ENCODE data around the gene BICRA.
"Not testable (repeated sequence)": the region's sequence is repeated elsewhere in the genome, so short reads cannot be mapped to it uniquely, and the experiment has no call there.

Gene BICRA
- total RNA-seq = 8.7 to 13.1 (median 9.4) reads per million in 4 experiments

DNA sequence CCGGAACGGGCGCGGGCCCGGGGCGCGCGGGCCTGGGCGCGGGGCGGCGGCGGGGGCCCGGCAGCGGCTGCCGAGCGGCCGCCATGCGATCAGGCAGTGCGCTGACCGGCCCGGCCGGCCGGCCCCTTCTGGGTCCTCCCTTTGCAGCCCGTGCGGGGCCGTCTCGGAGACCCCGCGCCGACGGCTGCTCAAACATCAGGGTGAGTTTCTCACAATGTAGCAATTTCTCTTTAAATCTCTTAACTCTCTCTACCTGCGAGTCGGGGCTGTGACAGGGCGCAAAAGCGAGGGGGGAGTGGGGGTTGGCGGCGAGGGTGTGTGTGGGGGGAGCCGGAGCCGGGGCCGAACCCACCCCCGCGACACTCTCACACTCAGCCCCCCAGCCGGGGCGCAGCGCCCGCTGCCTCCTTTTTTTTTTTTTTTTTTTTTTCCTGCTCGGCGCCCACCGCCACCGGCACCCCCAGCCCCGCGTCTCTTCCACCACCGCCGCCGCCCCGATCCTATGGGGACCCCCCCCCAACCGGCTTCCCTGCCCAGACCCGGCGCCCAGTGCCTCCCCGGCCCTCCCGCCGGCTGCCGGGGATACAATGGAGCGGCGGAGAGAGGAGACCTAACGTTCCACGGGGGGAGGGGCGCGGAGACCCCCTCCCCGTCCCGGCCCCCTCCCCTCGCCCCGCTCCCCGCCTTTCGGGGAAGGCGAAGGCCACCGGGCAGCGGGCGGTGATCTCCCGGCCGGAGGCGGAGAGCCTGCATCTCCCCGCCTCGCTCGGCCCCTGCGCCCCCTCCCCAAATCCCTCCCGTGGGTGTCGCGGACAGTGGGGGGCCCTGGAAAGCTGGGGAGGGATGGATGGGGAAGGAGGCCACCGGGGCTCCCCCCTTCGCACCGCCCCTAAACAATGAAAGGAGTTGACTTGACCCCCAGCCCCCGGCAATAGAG lies at the start of gene BICRA:
Gene BICRA, plus strand, starts transcription at position 166 of the 937 bp plus-strand sequence. CDS start 64,441 bp downstream, outside the sequence.
- peak; percentile 70 for DNase-seq

DNA sequence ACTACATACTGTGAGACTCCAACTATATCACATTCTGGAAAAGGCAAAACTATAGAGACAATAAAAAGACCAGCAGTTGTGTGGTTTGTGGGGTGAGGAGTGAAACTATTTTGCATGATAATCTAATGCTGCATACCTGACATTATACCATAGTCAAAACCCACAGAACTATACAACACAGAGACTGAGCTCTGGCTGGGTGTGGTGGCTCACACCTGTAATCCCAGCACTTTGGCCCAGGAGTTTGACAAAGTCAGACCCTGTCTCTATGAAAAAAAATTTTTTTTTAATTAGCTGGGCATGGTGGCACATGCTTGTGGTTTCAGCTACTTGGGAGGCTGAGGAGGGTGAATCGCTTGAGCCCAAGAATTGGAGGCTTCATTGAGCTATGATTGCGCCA lies 47.9 kb upstream of the BICRA start:
- DNase-seq = no peak

GRCh38 chr19:47561440-47562057 lies 47.4 kb upstream of the BICRA start:
- DNase-seq = no peak

DNA sequence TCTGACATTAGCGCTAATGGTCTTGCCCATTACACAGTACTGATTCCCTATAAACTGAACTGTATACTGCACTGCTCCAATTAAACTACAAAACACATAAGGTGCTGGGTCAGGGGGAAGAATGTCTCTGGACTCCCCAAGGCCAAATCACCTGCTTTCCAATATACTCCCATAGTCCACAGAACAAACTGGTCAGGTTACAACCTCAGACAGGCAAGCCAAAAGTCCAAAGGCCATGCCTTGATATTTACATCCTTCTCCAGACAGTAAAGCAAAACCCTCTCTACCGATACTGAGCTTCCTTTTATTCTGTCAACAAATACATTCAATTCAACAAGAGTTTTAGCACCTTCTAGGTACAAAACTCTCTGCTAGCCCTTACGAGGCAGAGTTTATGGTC lies 44.9 kb upstream of the BICRA start:
- DNase-seq = no peak

DNA sequence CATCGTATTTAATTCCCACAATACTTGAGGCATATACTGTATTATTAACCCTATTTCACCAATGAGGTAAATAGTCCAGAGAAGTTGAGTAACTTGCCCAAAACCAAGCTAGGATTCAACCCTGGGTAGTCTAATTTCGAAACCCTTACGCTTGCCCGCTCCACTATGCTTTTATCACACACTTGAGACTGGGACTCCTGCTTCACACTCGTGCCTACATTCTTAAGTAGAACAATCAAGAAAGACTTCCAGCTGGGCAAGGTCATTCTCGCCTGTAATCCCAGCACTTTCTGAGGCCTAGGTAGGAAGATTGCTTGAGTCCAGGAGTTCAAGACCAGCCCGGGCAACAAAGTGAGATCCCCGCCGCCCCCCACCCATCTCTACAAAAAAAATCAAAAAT lies 39.6 kb upstream of the BICRA start:
- DNase-seq = no peak

GRCh38 chr19:47572635-47573034 lies 36.3 kb upstream of the BICRA start:
- no peak for DNase-seq

- peak; percentile 86 for DNase-seq
Measured at GRCh38 chr19:47573071-47574026, 35.6 kb upstream of the BICRA start, which contains the start of gene ZNF541. TSS of gene ZNF541 (minus strand) at chr19:47573148. CDS start at chr19:47555856, 17,292 bp downstream.

DNA sequence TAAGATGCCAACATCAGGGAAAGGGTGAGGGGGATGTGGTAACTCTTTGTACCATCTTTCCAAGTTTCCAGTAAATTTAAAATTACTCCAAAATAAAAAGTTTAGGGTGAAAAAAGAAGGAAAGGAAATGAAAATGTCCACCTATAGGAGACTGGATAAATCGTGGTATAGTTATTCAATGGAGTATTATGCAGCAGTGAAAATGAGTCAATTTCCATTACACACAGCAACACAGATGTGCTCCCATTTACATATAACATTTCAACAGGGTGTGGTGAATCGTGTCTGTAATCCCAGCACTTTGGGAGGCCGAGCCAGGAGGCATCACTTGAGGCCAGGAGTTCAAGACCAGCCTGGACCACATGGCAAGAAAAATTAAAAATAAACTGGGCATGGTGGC lies 28.5 kb upstream of the BICRA start:
- no peak for DNase-seq

GRCh38 chr19:47581605-47582319 lies 27.2 kb upstream of the BICRA start:
- no peak for DNase-seq

GRCh38 chr19:47582320-47582909 lies 26.5 kb upstream of the BICRA start:
- no peak for DNase-seq

GRCh38 chr19:47583161-47583560 lies 25.8 kb upstream of the BICRA start:
- DNase-seq = not testable (repeated sequence)

GRCh38 chr19:47587295-47587694 lies 21.6 kb upstream of the BICRA start:
- no peak for DNase-seq

GRCh38 chr19:47589824-47590223 lies 19.1 kb upstream of the BICRA start:
- no peak for DNase-seq

GRCh38 chr19:47593860-47594259 lies 15.1 kb upstream of the BICRA start:
- no peak for DNase-seq

DNA sequence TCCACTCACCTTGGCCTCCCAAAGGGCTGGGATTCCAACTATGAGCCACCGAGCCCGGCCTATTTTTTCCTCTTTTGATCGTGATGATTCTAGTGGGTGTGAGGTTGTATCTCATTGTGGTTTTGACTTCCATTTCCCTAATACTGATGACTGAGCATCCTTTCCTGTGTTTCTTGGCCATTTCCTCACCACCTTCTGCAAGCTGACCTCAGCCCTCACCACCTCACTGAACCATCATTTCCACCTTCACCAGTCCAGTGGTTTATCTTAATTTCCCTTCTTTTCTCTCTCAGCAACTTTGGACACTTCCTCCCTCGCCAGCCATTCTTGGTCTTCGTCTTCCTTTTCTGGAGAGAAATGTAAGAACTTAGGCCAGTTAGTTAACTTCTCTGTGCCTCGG lies 13.0 kb upstream of the BICRA start:
- no peak for DNase-seq

DNA sequence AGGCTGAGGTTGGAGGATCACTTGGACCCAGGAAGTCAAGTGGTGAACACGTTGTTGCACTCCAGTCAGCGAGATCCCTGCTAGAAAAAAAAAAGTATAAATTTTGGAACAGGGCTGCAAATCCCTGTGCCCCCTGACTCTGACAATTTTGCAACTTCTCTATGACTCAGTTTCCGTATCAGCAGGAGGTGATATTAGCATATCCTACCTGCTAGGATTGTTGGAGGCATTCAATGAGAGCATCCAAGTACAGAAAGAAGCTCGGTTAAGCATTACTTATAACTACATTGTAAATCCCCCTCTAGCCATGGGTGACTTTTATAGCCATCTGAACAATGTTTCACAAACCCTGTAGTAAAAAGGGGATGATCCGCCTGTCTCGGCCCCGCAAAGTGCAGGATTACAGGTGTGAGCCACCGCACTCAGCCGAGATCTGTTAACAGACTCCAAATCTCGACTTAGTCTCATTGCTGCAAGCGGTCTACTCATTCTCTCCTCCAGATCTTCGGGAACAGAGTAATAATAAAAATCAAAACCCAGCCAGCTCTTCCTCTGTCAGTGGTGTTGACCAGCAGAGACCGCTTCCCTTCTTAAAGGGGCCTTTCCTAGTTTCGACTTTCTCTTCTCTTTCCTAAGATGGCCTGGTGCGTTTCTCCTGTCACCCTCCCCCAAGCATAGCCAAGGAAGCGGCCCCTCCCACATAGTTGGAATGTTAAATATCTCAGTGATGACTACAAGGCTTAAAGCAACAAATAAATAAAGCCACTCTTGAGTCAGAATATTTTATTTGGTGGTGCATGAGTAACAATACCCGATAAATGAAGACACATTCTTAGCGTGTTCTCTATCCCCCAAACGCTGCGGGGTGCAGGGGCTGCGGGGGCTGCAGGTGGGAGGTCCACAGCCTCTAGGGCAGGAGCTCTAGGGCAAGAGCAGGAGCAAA lies 10.3 kb upstream of the BICRA start:
- no peak for DNase-seq

GRCh38 chr19:47599671-47600245 lies 9.2 kb upstream of the BICRA start:
- not testable (repeated sequence) for DNase-seq

DNA sequence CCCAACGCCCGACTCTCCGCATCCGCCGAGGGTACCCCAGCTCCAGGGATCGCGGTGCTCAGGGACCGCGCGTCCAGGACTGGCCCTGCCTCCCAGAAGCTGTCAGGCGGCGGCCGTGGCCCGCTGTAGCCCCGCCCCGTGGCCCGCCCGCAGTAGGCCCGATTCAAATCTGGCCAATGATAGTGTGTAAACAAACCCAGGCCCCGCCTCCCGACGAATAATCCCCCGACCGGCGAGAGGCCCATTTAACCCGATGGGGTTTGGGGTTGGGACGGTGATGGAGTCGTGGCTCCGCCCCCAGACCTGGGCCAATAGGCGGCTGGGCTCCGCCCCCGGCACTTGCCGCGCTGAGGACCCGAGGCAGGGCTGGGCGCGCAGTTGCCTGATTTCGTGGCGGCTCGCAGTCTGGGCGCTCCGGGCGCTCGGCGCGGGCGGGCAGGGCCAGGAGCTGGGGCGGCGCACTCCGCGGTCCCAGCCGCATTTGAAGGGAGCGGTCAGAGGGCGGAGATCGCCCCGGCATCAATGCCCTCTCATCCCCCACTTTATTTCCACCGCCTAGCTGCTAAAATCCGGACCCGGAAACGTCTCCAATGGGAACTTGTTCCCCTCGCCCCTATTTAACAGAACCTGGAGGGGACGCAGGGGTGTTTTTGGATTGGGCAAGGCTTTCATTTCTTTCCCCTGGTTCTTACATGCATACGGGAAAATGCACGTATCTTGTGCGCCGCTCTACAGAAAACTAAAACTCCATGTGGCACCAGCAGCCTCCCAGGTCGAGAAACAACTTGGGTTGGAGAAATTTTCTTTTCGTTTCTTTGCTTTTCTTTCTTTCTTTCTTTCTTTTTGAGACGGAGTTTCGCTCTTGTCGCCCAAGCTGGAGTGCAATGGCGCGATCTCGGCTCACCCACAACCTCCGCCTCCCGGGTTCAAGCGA lies 8.4 kb upstream of the BICRA start:
- peak; percentile 99 for DNase-seq

Data from effector CD8-positive, alpha-beta T cell (primary cell).